Measurements from ENCODE around the gene TMTC3. TPM values are rescaled to one million over a fixed set of nuclear protein-coding genes. Genes with fewer than 3 reads are reported as not detected.

Gene TMTC3
- total RNA-seq, 1 donor from 2014 or later = 36.6 TPM

DNA sequence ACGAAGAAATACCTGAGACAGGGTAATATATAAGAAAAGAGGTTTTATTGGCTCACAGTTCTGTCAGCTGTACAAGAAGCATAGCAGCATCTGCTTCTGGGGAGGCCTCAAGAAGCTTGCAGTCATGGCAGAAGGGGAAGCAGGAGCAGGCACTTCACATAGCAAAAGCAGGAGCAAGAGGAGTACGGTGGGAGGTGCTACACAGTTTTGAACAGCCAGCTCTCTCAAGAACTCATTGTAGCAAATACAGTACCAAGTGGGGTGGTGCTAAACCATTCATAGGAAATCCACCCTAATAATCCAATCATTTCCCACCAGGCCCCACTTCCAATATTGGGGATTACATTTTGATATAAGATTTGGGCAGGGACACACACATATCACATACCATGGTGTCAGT, 8.0 kb downstream of the TMTC3 start:
- Mint-ChIP-seq H3K27ac (no peak overlapping the region), H3K9me3 (no peaks in the 10 kb centered on the region), H3K4me1 (peaks cover 10% of the 10 kb centered on the region), H3K4me3 (no peak overlapping the region), H3K27me3 (ENCODE audit: low read depth) (no peaks in the 10 kb centered on the region), H3K36me3 (peaks cover 5% of the 10 kb centered on the region)
- no peak for DNase-seq (ENCODE audit: low spot score in 2 of 2, unreplicated experiment in 2 of 2)
- TF ChIP-seq, protein P1, sequence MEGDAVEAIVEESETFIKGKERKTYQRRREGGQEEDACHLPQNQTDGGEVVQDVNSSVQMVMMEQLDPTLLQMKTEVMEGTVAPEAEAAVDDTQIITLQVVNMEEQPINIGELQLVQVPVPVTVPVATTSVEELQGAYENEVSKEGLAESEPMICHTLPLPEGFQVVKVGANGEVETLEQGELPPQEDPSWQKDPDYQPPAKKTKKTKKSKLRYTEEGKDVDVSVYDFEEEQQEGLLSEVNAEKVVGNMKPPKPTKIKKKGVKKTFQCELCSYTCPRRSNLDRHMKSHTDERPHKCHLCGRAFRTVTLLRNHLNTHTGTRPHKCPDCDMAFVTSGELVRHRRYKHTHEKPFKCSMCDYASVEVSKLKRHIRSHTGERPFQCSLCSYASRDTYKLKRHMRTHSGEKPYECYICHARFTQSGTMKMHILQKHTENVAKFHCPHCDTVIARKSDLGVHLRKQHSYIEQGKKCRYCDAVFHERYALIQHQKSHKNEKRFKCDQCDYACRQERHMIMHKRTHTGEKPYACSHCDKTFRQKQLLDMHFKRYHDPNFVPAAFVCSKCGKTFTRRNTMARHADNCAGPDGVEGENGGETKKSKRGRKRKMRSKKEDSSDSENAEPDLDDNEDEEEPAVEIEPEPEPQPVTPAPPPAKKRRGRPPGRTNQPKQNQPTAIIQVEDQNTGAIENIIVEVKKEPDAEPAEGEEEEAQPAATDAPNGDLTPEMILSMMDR (IDR thresholded peaks at IDR 0.05; ENCODE audit: unreplicated experiment) = no peak

DNA sequence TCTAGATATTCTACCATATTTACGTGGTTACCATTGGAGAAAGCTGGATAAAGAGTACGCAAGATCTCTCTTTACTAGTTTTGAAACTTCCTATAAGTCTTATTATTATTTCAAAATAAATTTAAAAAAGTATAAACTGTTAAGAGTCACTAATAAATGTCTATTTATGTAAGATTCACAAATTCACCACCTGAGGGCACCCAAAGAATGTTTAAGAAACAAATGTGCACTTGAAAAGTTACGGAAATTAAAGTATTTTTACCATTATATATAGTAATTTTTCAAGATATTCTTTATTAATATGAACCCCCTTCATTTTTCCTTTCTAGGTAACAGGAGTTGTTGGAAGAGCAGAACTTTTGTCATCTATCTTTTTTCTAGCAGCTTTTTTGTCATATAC, 11.9 kb downstream of the TMTC3 start:
- Mint-ChIP-seq H3K36me3 (peaks cover 10% of the 10 kb centered on the region), H3K27me3 (ENCODE audit: low read depth) (no peaks in the 10 kb centered on the region), H3K4me1 (no peaks in the 10 kb centered on the region), H3K9me3 (no peaks in the 10 kb centered on the region), H3K4me3 (no peak overlapping the region), H3K27ac (no peak overlapping the region)
- no peak for DNase-seq (ENCODE audit: low spot score in 2 of 2, unreplicated experiment in 2 of 2)
- TF ChIP-seq, protein P1 (IDR thresholded peaks at IDR 0.05; ENCODE audit: unreplicated experiment) = peak; percentile 57

DNA sequence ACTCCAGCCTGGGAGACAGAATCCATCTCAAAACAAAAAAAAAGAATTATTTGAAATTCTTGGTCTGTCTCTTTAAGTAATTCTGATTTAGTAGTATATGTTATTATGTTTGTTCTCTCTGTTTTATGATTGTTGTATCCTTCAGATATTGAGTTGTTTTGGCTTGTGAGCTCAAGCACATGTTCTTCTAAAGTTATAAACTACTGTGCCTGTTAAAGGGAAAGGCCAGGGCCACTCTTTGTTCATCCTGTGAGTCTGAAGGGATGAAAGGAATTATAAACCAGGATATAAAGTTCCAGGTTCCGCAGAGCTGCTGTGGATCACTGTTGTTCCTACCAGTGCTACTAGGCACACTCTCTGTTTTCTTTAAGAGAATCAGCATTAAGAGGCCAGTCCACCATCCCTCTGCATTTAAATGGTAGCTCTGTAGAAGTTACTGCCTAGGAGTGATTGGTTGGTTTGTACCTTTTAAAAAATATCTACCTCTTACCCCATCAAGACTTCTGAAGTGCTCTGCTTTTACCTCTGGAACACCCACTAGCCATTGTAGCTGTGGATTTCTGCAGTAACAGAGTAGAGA, 14.1 kb downstream of the TMTC3 start:
- no peaks in the 10 kb centered on the region for H3K4me1 Mint-ChIP-seq
- H3K4me3 Mint-ChIP-seq = no peak overlapping the region
- no peaks in the 10 kb centered on the region for H3K27me3 Mint-ChIP-seq (ENCODE audit: low read depth)
- TF ChIP-seq, protein P1 (IDR thresholded peaks at IDR 0.05; ENCODE audit: unreplicated experiment) = no peak
- no peak for DNase-seq (ENCODE audit: low spot score in 2 of 2, unreplicated experiment in 2 of 2)
- no peaks in the 10 kb centered on the region for H3K9me3 Mint-ChIP-seq
- H3K36me3 Mint-ChIP-seq = peaks cover 9% of the 10 kb centered on the region
- no peak overlapping the region for H3K27ac Mint-ChIP-seq

DNA sequence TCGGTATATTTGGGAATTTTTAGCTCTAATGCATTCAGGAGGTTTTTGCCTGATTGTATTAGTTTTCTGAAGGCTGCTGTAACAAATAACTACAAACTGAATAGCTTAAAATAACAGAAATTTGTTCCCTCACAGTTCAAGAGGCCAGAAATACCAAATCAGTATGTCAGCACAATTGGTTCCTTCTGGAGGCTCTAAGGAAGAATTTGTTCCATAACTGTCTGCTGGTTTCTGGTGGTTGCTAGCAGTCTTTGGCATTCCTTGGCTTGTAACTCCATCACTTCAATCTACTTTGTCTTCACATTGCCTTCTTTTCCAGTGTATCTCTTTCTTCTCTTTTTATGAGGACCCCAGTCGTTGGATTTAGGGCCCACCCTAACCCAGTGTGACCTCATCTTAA, 21.3 kb downstream of the TMTC3 start:
- H3K27me3 Mint-ChIP-seq (ENCODE audit: low read depth) = no peaks in the 10 kb centered on the region
- no peaks in the 10 kb centered on the region for H3K4me1 Mint-ChIP-seq
- TF ChIP-seq, protein P1 (IDR thresholded peaks at IDR 0.05; ENCODE audit: unreplicated experiment) = no peak
- peaks cover 46% of the 10 kb centered on the region for H3K36me3 Mint-ChIP-seq
- peaks cover 4% of the 10 kb centered on the region for H3K9me3 Mint-ChIP-seq
- DNase-seq (ENCODE audit: low spot score in 2 of 2, unreplicated experiment in 2 of 2) = no peak
- no peak overlapping the region for H3K27ac Mint-ChIP-seq
- no peak overlapping the region for H3K4me3 Mint-ChIP-seq

DNA sequence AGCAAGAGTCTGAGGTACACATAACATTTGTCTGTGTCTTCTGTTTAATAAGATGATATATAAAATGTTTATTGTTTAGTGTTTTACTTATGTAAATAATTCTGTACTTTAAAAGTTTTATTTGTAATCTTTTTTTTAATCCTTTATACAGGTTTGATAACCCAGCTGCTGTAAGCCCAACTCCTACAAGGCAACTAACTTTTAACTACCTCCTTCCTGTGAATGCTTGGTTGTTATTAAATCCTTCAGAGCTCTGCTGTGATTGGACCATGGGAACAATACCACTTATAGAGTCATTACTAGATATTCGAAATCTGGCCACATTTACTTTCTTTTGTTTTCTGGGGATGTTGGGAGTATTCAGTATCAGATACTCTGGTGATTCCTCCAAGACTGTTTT, 24.1 kb downstream of the TMTC3 start:
- H3K36me3 Mint-ChIP-seq = peaks cover 55% of the 10 kb centered on the region
- no peaks in the 10 kb centered on the region for H3K27me3 Mint-ChIP-seq (ENCODE audit: low read depth)
- no peak overlapping the region for H3K27ac Mint-ChIP-seq
- TF ChIP-seq, protein P1 (IDR thresholded peaks at IDR 0.05; ENCODE audit: unreplicated experiment) = no peak
- no peak for DNase-seq (ENCODE audit: low spot score in 2 of 2, unreplicated experiment in 2 of 2)
- H3K4me3 Mint-ChIP-seq = no peak overlapping the region
- no peaks in the 10 kb centered on the region for H3K4me1 Mint-ChIP-seq
- peaks cover 4% of the 10 kb centered on the region for H3K9me3 Mint-ChIP-seq

DNA sequence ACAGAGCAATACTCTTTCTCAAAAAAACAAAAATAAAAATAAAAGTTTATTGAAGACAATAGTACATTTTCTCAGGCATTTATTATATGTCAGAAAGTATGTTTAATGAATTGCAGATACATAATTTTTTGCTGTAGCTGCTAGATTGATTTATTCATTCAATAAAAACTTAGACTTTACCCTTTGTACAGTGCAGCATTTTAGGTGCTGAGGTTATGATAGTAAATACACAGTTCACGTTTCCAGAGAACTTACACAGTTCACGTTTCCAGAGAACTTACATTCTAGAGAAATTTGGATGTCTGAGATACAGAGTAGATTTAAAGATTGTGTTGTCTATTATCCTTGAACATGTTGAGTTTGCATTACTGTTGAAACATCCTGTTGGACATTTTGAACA, 25.3 kb downstream of the TMTC3 start:
- Mint-ChIP-seq H3K4me1 (no peaks in the 10 kb centered on the region), H3K36me3 (peaks cover 53% of the 10 kb centered on the region), H3K9me3 (peaks cover 4% of the 10 kb centered on the region), H3K27me3 (ENCODE audit: low read depth) (no peaks in the 10 kb centered on the region), H3K4me3 (no peak overlapping the region), H3K27ac (no peak overlapping the region)
- no peak for DNase-seq (ENCODE audit: low spot score in 2 of 2, unreplicated experiment in 2 of 2)
- TF ChIP-seq, protein P1 (IDR thresholded peaks at IDR 0.05; ENCODE audit: unreplicated experiment) = no peak

Data from mesothelial cell of epicardium (in vitro differentiated cells).